H9 (cell line): Measurements from ENCODE around the gene SLC2A2. TPM values are rescaled to one million over a fixed set of nuclear protein-coding genes. Genes with fewer than 3 reads are reported as not detected.

Experiments
- DNase-seq: peaks from one replicate; pipeline ENCODE4 v3.0.0-alpha.2; 2017
- H2AFZ ChIP-seq: one replicate; pipeline ENCODE4 v1.6.1; 2013; ENCODE audit warnings: mild to moderate bottlenecking, low read length, control low read depth, moderate library complexity
- H2AK5ac ChIP-seq: 2 replicates; pipeline ENCODE4 v1.6.1; 2013; ENCODE audit warnings: low read length, control low read depth, mixed read lengths; ENCODE audit not compliant: insufficient read length
- H2BK120ac ChIP-seq: one replicate; pipeline ENCODE4 v1.6.1; 2013; ENCODE audit warnings: low read depth, mild to moderate bottlenecking, low read length, control low read depth, inconsistent platforms; ENCODE audit not compliant: poor library complexity, severe bottlenecking
- H2BK12ac ChIP-seq: 2 replicates; pipeline ENCODE4 v1.6.1; 2013; ENCODE audit warnings: low read length, control low read depth, mixed read lengths, low read depth; ENCODE audit not compliant: insufficient read length
- H2BK15ac ChIP-seq: 2 replicates; pipeline ENCODE4 v1.6.1; 2013; ENCODE audit warnings: low read depth, low read length, control low read depth
- H2BK20ac ChIP-seq: one replicate; pipeline ENCODE4 v1.6.1; 2013; ENCODE audit warnings: low read depth, mild to moderate bottlenecking, low read length, control low read depth, inconsistent platforms; ENCODE audit not compliant: poor library complexity, severe bottlenecking
- H2BK5ac ChIP-seq: 2 replicates; pipeline ENCODE4 v1.6.1; 2013; ENCODE audit warnings: low read length, control low read depth, mixed read lengths; ENCODE audit not compliant: insufficient read length
- H3K14ac ChIP-seq: 2 replicates; pipeline ENCODE4 v1.6.1; 2013; ENCODE audit warnings: low read length, control low read depth; ENCODE audit not compliant: insufficient read depth
- H3K18ac ChIP-seq: 2 replicates; pipeline ENCODE4 v1.6.1; 2013; ENCODE audit warnings: low read depth, mild to moderate bottlenecking, mixed read lengths, low read length, control low read depth; ENCODE audit not compliant: insufficient read length
- H3K23ac ChIP-seq: 2 replicates; pipeline ENCODE4 v1.6.1; 2013; ENCODE audit warnings: low read length, control low read depth, mixed read lengths, low read depth; ENCODE audit not compliant: insufficient read length
- H3K23me2 ChIP-seq: 2 replicates; pipeline ENCODE4 v1.6.1; 2013; ENCODE audit warnings: low read depth, mild to moderate bottlenecking, mixed read lengths, low read length, control low read depth; ENCODE audit not compliant: insufficient read length, poor library complexity, severe bottlenecking
- H3K27ac ChIP-seq: 2 replicates; pipeline ENCODE4 v1.5.1; 2013; ENCODE audit warnings: low read length, control low read depth, mixed read lengths, low read depth; ENCODE audit not compliant: insufficient read length
- H3K27me3 ChIP-seq: 2 replicates; pipeline ENCODE4 v1.6.1; 2013; ENCODE audit warnings: low read length, control low read depth, inconsistent platforms; ENCODE audit not compliant: insufficient read depth
- H3K4ac ChIP-seq: 2 replicates; pipeline ENCODE4 v1.6.1; 2013; ENCODE audit warnings: low read depth, mild to moderate bottlenecking, control low read depth, inconsistent platforms, low read length, moderate library complexity
- H3K4me1 ChIP-seq: 2 replicates; pipeline ENCODE4 v1.6.1; 2013; ENCODE audit warnings: low read length, control low read depth, inconsistent platforms; ENCODE audit not compliant: insufficient read depth
- H3K4me2 ChIP-seq: 2 replicates; pipeline ENCODE4 v1.6.1; 2013; ENCODE audit warnings: low read length, control low read depth, mixed read lengths; ENCODE audit not compliant: insufficient read length, insufficient read depth
- H3K56ac ChIP-seq: 2 replicates; pipeline ENCODE4 v1.6.1; 2013; ENCODE audit warnings: low read depth, mild to moderate bottlenecking, mixed read lengths, low read length, control low read depth; ENCODE audit not compliant: insufficient read length
- H3K79me1 ChIP-seq: 2 replicates; pipeline ENCODE4 v1.6.1; 2013; ENCODE audit warnings: low read depth, mild to moderate bottlenecking, moderate library complexity, low read length, control low read depth, inconsistent platforms; ENCODE audit not compliant: insufficient read depth, poor library complexity, severe bottlenecking
- H3K79me2 ChIP-seq: 2 replicates; pipeline ENCODE4 v1.6.1; 2013; ENCODE audit warnings: low read length, control low read depth, inconsistent platforms; ENCODE audit not compliant: insufficient read depth
- H3K9ac ChIP-seq: 2 replicates; pipeline ENCODE4 v1.6.1; 2013; ENCODE audit warnings: low read length, control low read depth, mixed read lengths; ENCODE audit not compliant: insufficient read length; ENCODE audit errors: extremely low read depth
- H3K9me3 ChIP-seq: one replicate; pipeline ENCODE4 v1.6.1; 2013; ENCODE audit warnings: low read depth, low read length, inconsistent platforms; ENCODE audit not compliant: control insufficient read depth
- H3T11ph ChIP-seq: one replicate; pipeline ENCODE4 v1.6.1; 2013; ENCODE audit warnings: mild to moderate bottlenecking, low read length, control low read depth, inconsistent platforms
- H4K20me1 ChIP-seq: one replicate; pipeline ENCODE4 v1.6.1; 2013; ENCODE audit not compliant: control insufficient read depth, insufficient read length, insufficient read depth
- H4K5ac ChIP-seq: 2 replicates; pipeline ENCODE4 v1.6.1; 2013; ENCODE audit warnings: low read depth, mild to moderate bottlenecking, mixed read lengths, low read length, control low read depth; ENCODE audit not compliant: insufficient read length
- H4K8ac ChIP-seq: replicated peaks from 2 replicates; pipeline ENCODE4 v1.6.1; 2013; ENCODE audit warnings: low read length, control low read depth, mixed read lengths, low read depth; ENCODE audit not compliant: insufficient read length
- H4K91ac ChIP-seq: 2 replicates; pipeline ENCODE4 v1.6.1; 2013; ENCODE audit warnings: low read depth, mild to moderate bottlenecking, moderate library complexity, mixed read lengths, low read length, control low read depth; ENCODE audit not compliant: insufficient read length
- H3K27ac Mint-ChIP-seq, 3 experiments: 2 replicates in 2 of 3; 3 replicates in 1 of 3; pipeline ENCODE4 v1.8.0; 2020 to 2021; ENCODE audit warnings: mixed read lengths in 3 of 3, mild to moderate bottlenecking in 1 of 3, moderate library complexity in 1 of 3
- H3K27me3 Mint-ChIP-seq: 2 replicates; pipeline ENCODE4 v1.8.0; 2021; ENCODE audit warnings: low read depth, mild to moderate bottlenecking, moderate library complexity, mixed read lengths
- H3K36me3 Mint-ChIP-seq, 3 experiments: 2 replicates in 2 of 3; 3 replicates in 1 of 3; pipeline ENCODE4 v1.8.0; 2020 to 2021; ENCODE audit warnings: low read depth in 3 of 3, mixed read lengths in 3 of 3; ENCODE audit not compliant: insufficient read depth in 1 of 3
- H3K4me1 Mint-ChIP-seq, 2 experiments: 2 replicates each; pipeline ENCODE4 v1.8.0; 2020; ENCODE audit warnings: mixed read lengths in 2 of 2
- H3K4me3 Mint-ChIP-seq, 2 experiments: 2 replicates in 1 of 2; 3 replicates in 1 of 2; pipeline ENCODE4 v1.8.0; 2020 to 2021; ENCODE audit warnings: mild to moderate bottlenecking in 2 of 2, mixed read lengths in 2 of 2, moderate library complexity in 1 of 2
- H3K9me3 Mint-ChIP-seq, 2 experiments: 2 replicates in 1 of 2; 3 replicates in 1 of 2; pipeline ENCODE4 v1.8.0; 2020; ENCODE audit warnings: mild to moderate bottlenecking in 2 of 2, mixed read lengths in 2 of 2, moderate library complexity in 1 of 2
- whole genome bisulfite sequencing: extraction: QIAGEN DNeasy Blood & Tissue Kit; methylation state at CpG from one replicate; pipeline ENCODE4 v1.1.7; 2013; ENCODE audit warnings: missing lambda C conversion rate, low lambda C conversion rate, mixed read lengths; ENCODE audit not compliant: insufficient read length; ENCODE audit errors: extremely low coverage; 5-methylcytosine and 5-hydroxymethylcytosine counted together
- total RNA-seq: library from RNA; stranded (reverse); gene quantifications from 2 replicates; pipeline ENCODE4 v1.2.1, GENCODE V29; 2021
- TF ChIP-seq, protein P1 (sequence below): fragments of 200-600 bp; sonication (generic); conservative IDR thresholded peaks from 3 replicates; pipeline ENCODE4 v1.8.0; 2021; ENCODE audit warnings: antibody characterized with exemption, mild to moderate bottlenecking

The SLC2A2 gene
- total RNA-seq, 1 experiment from 2014 or later: not detected

DNA sequence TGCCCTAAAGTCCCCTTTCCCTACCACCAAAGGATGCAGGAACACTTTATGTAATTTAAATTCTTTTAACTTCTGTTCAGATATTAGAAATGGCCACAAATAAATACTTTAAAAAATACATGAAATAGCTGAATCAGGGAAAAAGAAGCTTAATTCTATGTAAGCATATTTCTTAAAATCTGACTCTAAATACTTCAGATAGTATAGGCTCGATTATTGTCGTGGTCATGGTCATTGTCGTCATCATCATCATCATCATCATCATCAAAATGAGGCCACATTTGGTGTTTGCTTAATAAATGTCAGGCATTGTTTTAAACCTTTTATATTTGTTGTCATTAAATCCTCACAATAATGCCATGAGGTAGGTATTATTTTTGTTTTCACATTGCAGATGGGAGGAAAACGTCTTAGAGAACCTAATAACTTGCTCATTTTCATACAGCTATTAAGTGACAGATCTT lies 14.6 kb downstream of the SLC2A2 start:
- H3K27me3 Mint-ChIP-seq: no peaks in the 10 kb centered on the region; the same call in 1 of the 2 replicates
- H3K23me2 ChIP-seq: no peaks in the 10 kb centered on the region
- H3K27ac Mint-ChIP-seq: no peak overlapping the region
- no peak overlapping the region for H3K4me3 Mint-ChIP-seq
- no peak overlapping the region for H3K4ac ChIP-seq
- H2BK20ac ChIP-seq: no peak overlapping the region
- H4K8ac ChIP-seq: no peak overlapping the region
- no peak overlapping the region for H2BK5ac ChIP-seq
- no peaks in the 10 kb centered on the region for H3K79me2 ChIP-seq
- no CpG with 5 or more reads among the region's 4 CpGs for WGBS
- no peak overlapping the region for H2AK5ac ChIP-seq
- no peak overlapping the region for H2BK12ac ChIP-seq
- H3T11ph ChIP-seq: no peak overlapping the region
- H3K4me1 Mint-ChIP-seq: no peaks in the 10 kb centered on the region
- DNase-seq: no peak
- no peaks in the 10 kb centered on the region for H3K9me3 ChIP-seq
- H3K23ac ChIP-seq: no peak overlapping the region
- TF ChIP-seq, protein P1, sequence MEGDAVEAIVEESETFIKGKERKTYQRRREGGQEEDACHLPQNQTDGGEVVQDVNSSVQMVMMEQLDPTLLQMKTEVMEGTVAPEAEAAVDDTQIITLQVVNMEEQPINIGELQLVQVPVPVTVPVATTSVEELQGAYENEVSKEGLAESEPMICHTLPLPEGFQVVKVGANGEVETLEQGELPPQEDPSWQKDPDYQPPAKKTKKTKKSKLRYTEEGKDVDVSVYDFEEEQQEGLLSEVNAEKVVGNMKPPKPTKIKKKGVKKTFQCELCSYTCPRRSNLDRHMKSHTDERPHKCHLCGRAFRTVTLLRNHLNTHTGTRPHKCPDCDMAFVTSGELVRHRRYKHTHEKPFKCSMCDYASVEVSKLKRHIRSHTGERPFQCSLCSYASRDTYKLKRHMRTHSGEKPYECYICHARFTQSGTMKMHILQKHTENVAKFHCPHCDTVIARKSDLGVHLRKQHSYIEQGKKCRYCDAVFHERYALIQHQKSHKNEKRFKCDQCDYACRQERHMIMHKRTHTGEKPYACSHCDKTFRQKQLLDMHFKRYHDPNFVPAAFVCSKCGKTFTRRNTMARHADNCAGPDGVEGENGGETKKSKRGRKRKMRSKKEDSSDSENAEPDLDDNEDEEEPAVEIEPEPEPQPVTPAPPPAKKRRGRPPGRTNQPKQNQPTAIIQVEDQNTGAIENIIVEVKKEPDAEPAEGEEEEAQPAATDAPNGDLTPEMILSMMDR: no peak
- no peak overlapping the region for H3K4me2 ChIP-seq
- H4K5ac ChIP-seq: no peak overlapping the region
- H3K18ac ChIP-seq: no peak overlapping the region
- H4K91ac ChIP-seq: no peak overlapping the region
- no peaks in the 10 kb centered on the region for H3K4me1 ChIP-seq
- H3K27ac ChIP-seq: no peak overlapping the region
- H3K14ac ChIP-seq: no peak overlapping the region
- no peak overlapping the region for H2BK15ac ChIP-seq
- no peak overlapping the region for H3K56ac ChIP-seq
- no peaks in the 10 kb centered on the region for H3K9me3 Mint-ChIP-seq
- no peaks in the 10 kb centered on the region for H3K79me1 ChIP-seq
- H4K20me1 ChIP-seq: no peaks in the 10 kb centered on the region
- H3K27me3 ChIP-seq: no peaks in the 10 kb centered on the region
- no peak overlapping the region for H2BK120ac ChIP-seq
- H3K9ac ChIP-seq: no peak overlapping the region
- H2AFZ ChIP-seq: no peak overlapping the region
- H3K36me3 Mint-ChIP-seq: no peaks in the 10 kb centered on the region
